HepG2 (cell line): ENCODE data around the gene LRRC45. TPM values are rescaled to one million over a fixed set of nuclear protein-coding genes. Genes with fewer than 3 reads are reported as not detected.

Source experiments
- FOXK1 ChIP-seq: sonication (generic); formaldehyde crosslinking; IDR thresholded peaks from 2 replicates; pipeline ENCODE4 v1.4.0; 2020; ENCODE audit warnings: low read depth, missing genetic modification reagents, borderline replicate concordance
- HNF4A ChIP-seq: sonication (generic); formaldehyde crosslinking; IDR thresholded peaks from 2 replicates; pipeline ENCODE4 v1.4.0; 2020; ENCODE audit warnings: missing genetic modification reagents
- IKZF1 ChIP-seq: fragments of 450-650 bp; IDR thresholded peaks from 2 replicates; pipeline ENCODE4 v1.7.1; 2016
- KLF16 ChIP-seq, 2 experiments: sonication (generic) in 1 of 2; formaldehyde crosslinking in 1 of 2; IDR thresholded peaks; 2 replicates each; pipeline versions ENCODE4 v1.6.1 to v1.8.0; 2016 to 2023; ENCODE audit warnings: missing genetic modification reagents in 2 of 2, missing compliant biosample characterization in 1 of 2
- NFKBIZ ChIP-seq: IDR thresholded peaks from 2 replicates; pipeline ENCODE4 v1.6.1; 2018; ENCODE audit warnings: missing genetic modification reagents, missing compliant biosample characterization
- SALL2 ChIP-seq: sonication (generic); formaldehyde crosslinking; IDR thresholded peaks from 2 replicates; pipeline ENCODE4 v1.8.1; 2023; ENCODE audit warnings: mild to moderate bottlenecking, missing genetic modification reagents, inconsistent platforms
- SRSF1 ChIP-seq: fragments of 200-400 bp; formaldehyde crosslinking; optimal IDR thresholded peaks from 2 replicates; pipeline ENCODE3; 2017; ENCODE audit warnings: mild to moderate bottlenecking, low read depth, low read length, moderate library complexity
- STAT5B ChIP-seq: sonication (generic); formaldehyde crosslinking; IDR thresholded peaks from 2 replicates; pipeline ENCODE4 v1.4.0; 2020; ENCODE audit warnings: missing genetic modification reagents
- WIZ ChIP-seq: sonication (generic); formaldehyde crosslinking; IDR thresholded peaks from 2 replicates; pipeline ENCODE4 v1.5.1; 2020; ENCODE audit warnings: mild to moderate bottlenecking, missing genetic modification reagents
- ZFP91 ChIP-seq: sonication (generic); formaldehyde crosslinking; IDR thresholded peaks from 2 replicates; pipeline ENCODE4 v1.9.0; 2022; ENCODE audit warnings: missing genetic modification reagents, mild to moderate bottlenecking, borderline replicate concordance
- ZKSCAN1 ChIP-seq: fragments of 150-350 bp; IDR thresholded peaks from 2 replicates; pipeline ENCODE4 v1.6.1; 2014; ENCODE audit warnings: low read length
- ZNF10 ChIP-seq: sonication (generic); formaldehyde crosslinking; IDR thresholded peaks from 2 replicates; pipeline ENCODE4 v1.4.0; 2020; ENCODE audit warnings: mild to moderate bottlenecking, low read depth, missing genetic modification reagents, borderline replicate concordance
- ZNF326 ChIP-seq: sonication (generic); formaldehyde crosslinking; IDR thresholded peaks from 2 replicates; pipeline ENCODE4 v1.4.0; 2020; ENCODE audit warnings: missing genetic modification reagents, borderline replicate concordance
- ZNF468 ChIP-seq: sonication (generic); formaldehyde crosslinking; IDR thresholded peaks from 2 replicates; pipeline ENCODE4 v1.8.0; 2022; ENCODE audit warnings: mild to moderate bottlenecking, moderate library complexity, missing genetic modification reagents
- ZNF567 ChIP-seq: sonication (generic); formaldehyde crosslinking; IDR thresholded peaks from 2 replicates; pipeline ENCODE4 v1.8.1; 2023; ENCODE audit warnings: mild to moderate bottlenecking, missing genetic modification reagents, borderline replicate concordance
- ZNF598 ChIP-seq: sonication (generic); formaldehyde crosslinking; IDR thresholded peaks from 2 replicates; pipeline ENCODE4 v1.5.1; 2020; ENCODE audit warnings: mild to moderate bottlenecking, missing genetic modification reagents, borderline replicate concordance
- ZNF724P ChIP-seq: sonication (generic); formaldehyde crosslinking; IDR thresholded peaks from 2 replicates; pipeline ENCODE4 v1.8.0; 2022; ENCODE audit warnings: missing genetic modification reagents, borderline replicate concordance
- ZNF747 ChIP-seq: sonication (generic); formaldehyde crosslinking; IDR thresholded peaks from 2 replicates; pipeline ENCODE4 v1.8.1; 2023; ENCODE audit warnings: missing genetic modification reagents, mild to moderate bottlenecking, borderline replicate concordance
- ZSCAN5A ChIP-seq: sonication (generic); formaldehyde crosslinking; IDR thresholded peaks from 2 replicates; pipeline ENCODE4 v1.8.0; 2022; ENCODE audit warnings: mild to moderate bottlenecking, missing genetic modification reagents, borderline replicate concordance
- polyA plus RNA-seq, 8 experiments: library from polyadenylated mRNA; depleted of rRNA in 3 of 8; stranded (reverse) in 7 of 8; unstranded in 1 of 8; fragments of >200 nt; fragmentation: Illumina TruSeq in 4 of 8; extraction: Trizol in 4 of 8; gene quantifications; 2 replicates each; pipeline versions ENCODE4 v1.2.1 to v1.2.3, GENCODE V29; 2011 to 2016; ENCODE audit warnings: low read depth in 4 of 8, missing spikeins in 1 of 8, mixed read lengths in 1 of 8; ENCODE audit not compliant: insufficient read depth in 1 of 8
- total RNA-seq, 5 experiments: library from RNA; depleted of rRNA; stranded (reverse); fragments of >200 nt; fragmentation: Illumina TruSeq; extraction: Trizol; gene quantifications; 2 replicates each; pipeline ENCODE4 v1.2.3, GENCODE V29; 2016; ENCODE audit warnings: low read depth in 1 of 5
- TF ChIP-seq, protein P1 (sequence below): sonication (generic); formaldehyde crosslinking; IDR thresholded peaks from 2 replicates; pipeline ENCODE4 v1.4.0; 2020; ENCODE audit warnings: missing genetic modification reagents, borderline replicate concordance
- TF ChIP-seq, protein P2 (sequence below): sonication (generic); formaldehyde crosslinking; IDR thresholded peaks from 2 replicates; pipeline ENCODE4 v1.5.0; 2020; ENCODE audit warnings: missing genetic modification reagents
- TF ChIP-seq, protein P3 (sequence below): sonication (generic); formaldehyde crosslinking; IDR thresholded peaks from 2 replicates; pipeline ENCODE4 v1.5.0; 2020; ENCODE audit warnings: missing genetic modification reagents, mild to moderate bottlenecking, borderline replicate concordance

The LRRC45 gene
- total and polyA plus RNA-seq, 2 of the 13 experiments (the other 11 are each of a cell fraction or from before 2014, with no cell fraction given): 11.6 to 48.1 TPM

- TF ChIP-seq, protein P1, sequence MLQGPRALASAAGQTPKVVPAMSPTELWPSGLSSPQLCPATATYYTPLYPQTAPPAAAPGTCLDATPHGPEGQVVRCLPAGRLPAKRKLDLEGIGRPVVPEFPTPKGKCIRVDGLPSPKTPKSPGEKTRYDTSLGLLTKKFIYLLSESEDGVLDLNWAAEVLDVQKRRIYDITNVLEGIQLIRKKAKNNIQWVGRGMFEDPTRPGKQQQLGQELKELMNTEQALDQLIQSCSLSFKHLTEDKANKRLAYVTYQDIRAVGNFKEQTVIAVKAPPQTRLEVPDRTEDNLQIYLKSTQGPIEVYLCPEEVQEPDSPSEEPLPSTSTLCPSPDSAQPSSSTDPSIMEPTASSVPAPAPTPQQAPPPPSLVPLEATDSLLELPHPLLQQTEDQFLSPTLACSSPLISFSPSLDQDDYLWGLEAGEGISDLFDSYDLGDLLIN (CRISPR knock-in tag): 0 out of 2 replicates have a peak, but pooled peaks have one; percentile 89
- TF ChIP-seq, protein P2, sequence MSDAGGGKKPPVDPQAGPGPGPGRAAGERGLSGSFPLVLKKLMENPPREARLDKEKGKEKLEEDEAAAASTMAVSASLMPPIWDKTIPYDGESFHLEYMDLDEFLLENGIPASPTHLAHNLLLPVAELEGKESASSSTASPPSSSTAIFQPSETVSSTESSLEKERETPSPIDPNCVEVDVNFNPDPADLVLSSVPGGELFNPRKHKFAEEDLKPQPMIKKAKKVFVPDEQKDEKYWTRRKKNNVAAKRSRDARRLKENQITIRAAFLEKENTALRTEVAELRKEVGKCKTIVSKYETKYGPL (CRISPR knock-in tag): no peak
- TF ChIP-seq KLF16 (CRISPR knock-in tag; IDR thresholded peaks at IDR 0.05): peak in 1 of 2 experiments; percentile 87; a peak in 2 of 4 replicates
- peak; percentile 19; the same call in 1 of the 2 replicates for TF ChIP-seq HNF4A (CRISPR knock-in tag)
- 0 out of 2 replicates have a peak, but pooled peaks have one; percentile 18 for TF ChIP-seq STAT5B (CRISPR knock-in tag)
- TF ChIP-seq ZFP91 (CRISPR knock-in tag): peak; percentile 81; the same call in 1 of the 2 replicates
- TF ChIP-seq, protein P3, sequence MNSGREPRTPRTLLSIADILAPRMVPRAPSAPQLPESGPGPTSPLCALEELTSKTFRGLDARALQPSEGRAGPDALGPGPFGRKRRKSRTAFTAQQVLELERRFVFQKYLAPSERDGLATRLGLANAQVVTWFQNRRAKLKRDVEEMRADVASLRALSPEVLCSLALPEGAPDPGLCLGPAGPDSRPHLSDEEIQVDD (CRISPR knock-in tag): no peak
- no peak for TF ChIP-seq NFKBIZ
- no peak; the same call in 1 of the 2 replicates for TF ChIP-seq ZNF10 (CRISPR knock-in tag)
- no peak for TF ChIP-seq ZKSCAN1
- TF ChIP-seq WIZ (CRISPR knock-in tag): no peak
- peak; percentile 45; the same call in 1 of the 2 replicates for TF ChIP-seq SALL2 (CRISPR knock-in tag)
- no peak for TF ChIP-seq IKZF1
- peak; percentile 79; the same call in 1 of the 2 replicates for TF ChIP-seq ZNF326
- peak; percentile 50; the same call in 1 of the 2 replicates for TF ChIP-seq ZNF598 (CRISPR knock-in tag)
- no peak for TF ChIP-seq ZNF567
- TF ChIP-seq ZNF747 (CRISPR knock-in tag): no peak
- no peak for TF ChIP-seq ZSCAN5A
- TF ChIP-seq SRSF1: peak; percentile 70
- TF ChIP-seq ZNF724P: peak; percentile 91; the same call in 1 of the 2 replicates
- TF ChIP-seq FOXK1 (CRISPR knock-in tag): no peak; the same call in 1 of the 2 replicates
- TF ChIP-seq ZNF468 (CRISPR knock-in tag): no peak
Measured at GRCh38 chr17:82021107-82021899, 1.8 kb upstream of the LRRC45 start (continued).
